Choroid plexus epithelial cell (primary cell): ENCODE results near the gene NOTCH4.

Experiments used
- DNase-seq: peaks from one replicate; pipeline ENCODE4 v3.0.0-alpha.2; 2010; ENCODE audit warnings: low read depth
- H3K4me3 ChIP-seq: 2 replicates; pipeline ENCODE4 v1.5.1; 2011; ENCODE audit warnings: low read depth, mild to moderate bottlenecking, control low read depth, low read length, moderate library complexity
- CTCF ChIP-seq: conservative IDR thresholded peaks from 2 replicates; pipeline ENCODE4 v1.5.1; 2011; ENCODE audit warnings: low read depth, mild to moderate bottlenecking, control low read depth, inconsistent platforms, low read length, moderate library complexity

Gene NOTCH4

GRCh38 chr6:32166411-32167061 is 57.3 kb downstream of the NOTCH4 start:
- TF ChIP-seq CTCF: peak; percentile 29
- no peak overlapping the region for H3K4me3 ChIP-seq
- no peak for DNase-seq

GRCh38 chr6:32164295-32164694 is 59.6 kb downstream of the NOTCH4 start, which contains the start of gene EGFL8:
Gene EGFL8 (plus strand): TSS chr6:32164595. CDS start chr6:32166166, 1,571 bp downstream.
- no peak within 1 kb of the TSS for H3K4me3 ChIP-seq
- no peak for DNase-seq
- TF ChIP-seq CTCF: no peak

GRCh38 chr6:32163559-32164258 is 60.2 kb downstream of the NOTCH4 start:
- H3K4me3 ChIP-seq: no peak overlapping the region
- no peak for TF ChIP-seq CTCF
- no peak for DNase-seq

GRCh38 chr6:32158052-32158451 is 65.8 kb downstream of the NOTCH4 start:
- no peak for DNase-seq
- no peak overlapping the region for H3K4me3 ChIP-seq
- no peak for TF ChIP-seq CTCF

GRCh38 chr6:32156891-32157290 is 67.0 kb downstream of the NOTCH4 start:
- H3K4me3 ChIP-seq: no peak overlapping the region
- DNase-seq: no peak
- TF ChIP-seq CTCF: no peak

- TF ChIP-seq CTCF: peak; percentile 73
- peak overlapping the region; percentile 96 for H3K4me3 ChIP-seq
- peak; percentile 77 for DNase-seq
Observed at GRCh38 chr6:32154514-32155161, 69.2 kb downstream of the NOTCH4 start.
